Peyer's patch (tissue), 4 donors: Measurements from ENCODE around the gene EGR4.

Experiments used
- CTCF ChIP-seq, 6 experiments: fragments of 450-650 bp in 4 of 6; fragments of 200-600 bp in 2 of 6; sonication (generic) in 1 of 6; IDR thresholded peaks; one replicate each; pipeline ENCODE4 v1.5.1; 2017 to 2019; ENCODE audit warnings: antibody characterized with exemption in 6 of 6, mild to moderate bottlenecking in 3 of 6, moderate library complexity in 1 of 6
- POLR2A ChIP-seq, 2 donors: fragments of 450-650 bp; IDR thresholded peaks; one replicate each; pipeline ENCODE4 v1.5.1; 2017; ENCODE audit warnings: antibody characterized with exemption in 2 of 2, mild to moderate bottlenecking in 2 of 2, moderate library complexity in 2 of 2

- TF ChIP-seq CTCF (IDR thresholded peaks at IDR 0.05) (no peak), POLR2A (IDR thresholded peaks at IDR 0.05) (no peak)
Measured at GRCh38 chr2:73337828-73338227, 44.5 kb upstream of the EGR4 start.
